ENCODE measurements around the gene PLEKHG5.
A peak's percentile ranks its signal among the peaks of the same experiment; 100 is the strongest.

DNA sequence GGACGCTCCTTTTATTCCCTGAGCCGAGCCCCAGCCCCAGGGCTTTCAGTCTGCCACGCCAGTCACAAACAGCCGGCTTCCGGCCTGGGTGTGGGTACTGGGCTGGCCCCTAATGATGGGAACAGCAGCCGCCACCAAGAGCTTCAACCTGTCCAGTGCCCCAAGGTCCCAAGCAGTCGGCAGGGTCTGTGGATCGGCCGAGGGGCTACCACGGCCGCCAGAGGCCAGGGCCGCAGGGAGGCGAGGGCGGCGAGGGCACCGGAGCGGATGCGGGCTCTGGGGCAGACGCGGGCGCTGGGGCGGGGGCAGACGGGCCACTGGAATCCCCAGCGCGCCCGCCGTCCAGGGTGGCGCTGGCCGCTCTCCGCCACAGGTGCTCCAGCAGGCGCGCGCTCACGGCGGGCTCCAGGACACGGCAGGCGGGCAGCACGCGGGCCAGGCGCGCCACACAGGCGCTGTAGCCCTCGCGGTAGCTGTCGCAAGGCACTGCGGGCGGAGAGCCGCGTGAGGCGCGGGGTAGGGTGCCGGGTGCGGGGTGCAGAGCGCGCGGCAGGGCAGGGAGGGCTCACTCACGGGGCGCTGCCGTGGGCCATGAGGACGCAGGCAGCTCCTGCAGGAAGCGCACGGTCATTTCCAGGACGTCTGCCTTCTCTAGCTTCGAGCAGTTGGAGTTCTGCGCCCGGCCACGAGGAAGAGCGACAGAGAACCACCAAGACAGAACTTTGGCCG, 72.6 kb downstream of the PLEKHG5 start:
- TF ChIP-seq, protein P1, sequence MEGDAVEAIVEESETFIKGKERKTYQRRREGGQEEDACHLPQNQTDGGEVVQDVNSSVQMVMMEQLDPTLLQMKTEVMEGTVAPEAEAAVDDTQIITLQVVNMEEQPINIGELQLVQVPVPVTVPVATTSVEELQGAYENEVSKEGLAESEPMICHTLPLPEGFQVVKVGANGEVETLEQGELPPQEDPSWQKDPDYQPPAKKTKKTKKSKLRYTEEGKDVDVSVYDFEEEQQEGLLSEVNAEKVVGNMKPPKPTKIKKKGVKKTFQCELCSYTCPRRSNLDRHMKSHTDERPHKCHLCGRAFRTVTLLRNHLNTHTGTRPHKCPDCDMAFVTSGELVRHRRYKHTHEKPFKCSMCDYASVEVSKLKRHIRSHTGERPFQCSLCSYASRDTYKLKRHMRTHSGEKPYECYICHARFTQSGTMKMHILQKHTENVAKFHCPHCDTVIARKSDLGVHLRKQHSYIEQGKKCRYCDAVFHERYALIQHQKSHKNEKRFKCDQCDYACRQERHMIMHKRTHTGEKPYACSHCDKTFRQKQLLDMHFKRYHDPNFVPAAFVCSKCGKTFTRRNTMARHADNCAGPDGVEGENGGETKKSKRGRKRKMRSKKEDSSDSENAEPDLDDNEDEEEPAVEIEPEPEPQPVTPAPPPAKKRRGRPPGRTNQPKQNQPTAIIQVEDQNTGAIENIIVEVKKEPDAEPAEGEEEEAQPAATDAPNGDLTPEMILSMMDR (conservative IDR thresholded peaks at IDR 0.05 in 1 of 2, IDR thresholded peaks at IDR 0.05 in 1 of 2; ENCODE audit: low read depth in 1 of 2, low read length in 2 of 2), result no peak
- peak; percentile 89 for TF ChIP-seq EZH2 (IDR thresholded peaks at IDR 0.05; ENCODE audit: low read length, missing control alignments)
